RWPE2 (cell line): Measurements from ENCODE around the gene STRN3.

Experiments used
- ATAC-seq: fragments of 200-7000 bp; cut with Tn5 transposase; 3 replicates; pipeline ENCODE4 v1.9.1; 2021; ENCODE audit warnings: low read depth
- DNase-seq: peaks from one replicate; pipeline ENCODE4 v3.0.0-alpha.2; 2020; ENCODE audit warnings: low spot score
- H3K27ac ChIP-seq: fragments of 450-650 bp; 2 replicates; pipeline ENCODE4 v1.5.1; 2017; ENCODE audit warnings: mild to moderate bottlenecking; ENCODE audit not compliant: poor library complexity, severe bottlenecking
- H3K27me3 ChIP-seq: fragments of 250-450 bp; sonication (Bioruptor Pico); 2 replicates; pipeline ENCODE4 v1.5.1; 2021; ENCODE audit warnings: mild to moderate bottlenecking, moderate library complexity; ENCODE audit not compliant: insufficient read depth, poor library complexity, severe bottlenecking
- H3K36me3 ChIP-seq: fragments of 250-450 bp; sonication (Bioruptor Pico); 2 replicates; pipeline ENCODE4 v1.5.1; 2020; ENCODE audit warnings: low read depth, mild to moderate bottlenecking, moderate library complexity
- H3K4me1 ChIP-seq: fragments of 250-450 bp; sonication (Bioruptor Pico); 2 replicates; pipeline ENCODE4 v1.5.1; 2021; ENCODE audit warnings: mild to moderate bottlenecking, moderate library complexity; ENCODE audit not compliant: insufficient read depth, poor library complexity, severe bottlenecking
- H3K4me3 ChIP-seq: fragments of 250-450 bp; sonication (Bioruptor Pico); 2 replicates; pipeline ENCODE4 v1.5.1; 2021; ENCODE audit warnings: mild to moderate bottlenecking, moderate library complexity; ENCODE audit not compliant: severe bottlenecking
- H3K9me3 ChIP-seq: fragments of 250-450 bp; sonication (Bioruptor Pico); 2 replicates; pipeline ENCODE4 v1.5.1; 2021; ENCODE audit warnings: mild to moderate bottlenecking, moderate library complexity; ENCODE audit not compliant: severe bottlenecking
- CTCF ChIP-seq: fragments of 450-650 bp; IDR thresholded peaks from one replicate; pipeline ENCODE4 v1.5.1; 2017; ENCODE audit warnings: mild to moderate bottlenecking, moderate library complexity; ENCODE audit not compliant: poor library complexity, severe bottlenecking

The STRN3 gene

GRCh38 chr14:30873308-30874119 lies 152.7 kb downstream of the STRN3 start:
- Histone ChIP-seq H3K27me3 (peaks cover 56% of the 10 kb centered on the region), H3K4me1 (no peaks in the 10 kb centered on the region), H3K9me3 (no peaks in the 10 kb centered on the region), H3K4me3 (no peak overlapping the region), H3K36me3 (no peaks in the 10 kb centered on the region), H3K27ac (no peak overlapping the region)
- DNase-seq = no peak
- ATAC-seq = no peak
- no peak for TF ChIP-seq CTCF

GRCh38 chr14:30872602-30873001 lies 153.6 kb downstream of the STRN3 start:
- ATAC-seq = no peak
- Histone ChIP-seq H3K27ac (no peak overlapping the region), H3K4me1 (no peaks in the 10 kb centered on the region), H3K4me3 (no peak overlapping the region), H3K27me3 (peaks cover 56% of the 10 kb centered on the region), H3K36me3 (no peaks in the 10 kb centered on the region), H3K9me3 (no peaks in the 10 kb centered on the region)
- DNase-seq = no peak
- TF ChIP-seq CTCF = no peak

GRCh38 chr14:30869551-30870155 lies 156.5 kb downstream of the STRN3 start:
- Histone ChIP-seq H3K9me3 (no peaks in the 10 kb centered on the region), H3K27me3 (peaks cover 37% of the 10 kb centered on the region), H3K4me3 (no peak overlapping the region), H3K4me1 (no peaks in the 10 kb centered on the region), H3K36me3 (no peaks in the 10 kb centered on the region), H3K27ac (no peak overlapping the region)
- ATAC-seq = no peak
- TF ChIP-seq CTCF = no peak
- DNase-seq = no peak

GRCh38 chr14:30868736-30869135 lies 157.4 kb downstream of the STRN3 start:
- ATAC-seq (no peak), DNase-seq (no peak)
- no peak for TF ChIP-seq CTCF
- Histone ChIP-seq H3K27me3 (peaks cover 28% of the 10 kb centered on the region), H3K36me3 (no peaks in the 10 kb centered on the region), H3K27ac (no peak overlapping the region), H3K4me3 (no peak overlapping the region), H3K4me1 (no peaks in the 10 kb centered on the region), H3K9me3 (no peaks in the 10 kb centered on the region)

- Histone ChIP-seq H3K36me3 (no peaks in the 10 kb centered on the region), H3K4me3 (no peak overlapping the region), H3K4me1 (no peaks in the 10 kb centered on the region), H3K9me3 (no peaks in the 10 kb centered on the region), H3K27ac (no peak overlapping the region), H3K27me3 (peaks cover 15% of the 10 kb centered on the region)
- no peak for DNase-seq
- ATAC-seq = no peak
- no peak for TF ChIP-seq CTCF
Observed at GRCh38 chr14:30864934-30865333, 161.2 kb downstream of the STRN3 start.
